ENCODE measurements around the gene CLDN7. TPM values are rescaled to one million over a fixed set of nuclear protein-coding genes. Genes with fewer than 3 reads are reported as not detected.

Gene CLDN7
- total RNA-seq, 1 experiment from 2014 or later: 286 TPM

GRCh38 chr17:7219229-7219811, 43.0 kb downstream of the CLDN7 start:
- Histone ChIP-seq H3K9me2 (ENCODE audit: insufficient read depth) (no peaks in the 10 kb centered on the region), H2AFZ (ENCODE audit: low read depth, low read length, poor library complexity, severe bottlenecking) (no peak overlapping the region), H3K4me3 (replicated peaks in 1 of 2; ENCODE audit: low read depth in 1 of 2, low read length in 2 of 2) (peak overlapping the region; percentile 69 to 75), H3K79me2 (ENCODE audit: insufficient read depth, low read length) (peaks cover 30% of the 10 kb centered on the region), H3K9ac (ENCODE audit: low read length) (peak overlapping the region; percentile 95), H3K4me2 (ENCODE audit: low read length) (peak overlapping the region; percentile 96), H4K20me1 (ENCODE audit: insufficient read depth) (no peaks in the 10 kb centered on the region), H3K27me3 (ENCODE audit: insufficient read depth, low read length) (no peaks in the 10 kb centered on the region), H3K9me3 (ENCODE audit: control insufficient read depth in 1 of 2, insufficient read depth in 1 of 2, low read depth in 1 of 2, low read length in 2 of 2) (no peaks in the 10 kb centered on the region), H3K36me3 (ENCODE audit: control insufficient read depth in 1 of 2, insufficient read depth in 2 of 2, low read length in 2 of 2) (peaks cover 18 to 33% of the 10 kb centered on the region in 2 experiments; a peak in 3 of 4 replicates), H3K27ac (ENCODE audit: low read depth, low read length) (peak overlapping the region; percentile 99), H3K4me1 (ENCODE audit: control insufficient read depth in 1 of 2, insufficient read depth in 2 of 2, low read length in 2 of 2) (peaks cover 14 to 61% of the 10 kb centered on the region in 2 experiments; a peak in 3 of 4 replicates)
- intact Hi-C loops (cut with micrococcal nuclease): no loop called here
- no peak for DNase-seq (ENCODE audit: low read depth, low spot score)
- TF ChIP-seq EGR1 (IDR thresholded peaks at IDR 0.05; ENCODE audit: low read depth) (no peak), ZFX (IDR thresholded peaks at IDR 0.05) (0 out of 2 replicates have a peak, but pooled peaks have one; percentile 50)
- ChIA-PET CTCF (interaction anchor here (1.0 to 2.8 kb wide), 4 partner anchors 19 to 110 kb away, joined by 3 to 37 read pairs (median 13); partner anchors contain the start of genes NEURL4 and PHF23), POLR2A (interaction anchor here (0.6 to 3.2 kb wide), 10 partner anchors 15 to 365 kb away, joined by 3 to 19 read pairs (median 8); partner anchors contain the start of genes DVL2, GABARAP, MPDU1 and PHF23), RAD21 (ENCODE audit: low non-redundant PET in 1 of 2, low total read pairs in 2 of 2, uncharacterized antibody in 2 of 2, unreplicated experiment in 2 of 2) (no interaction called here)
- ATAC-seq: no peak
- BruUV-seq (replicated peaks): no TSS peak

GRCh38 chr17:7218758-7219157, 43.5 kb downstream of the CLDN7 start:
- ATAC-seq (no peak), DNase-seq (ENCODE audit: low read depth, low spot score) (no peak)
- Histone ChIP-seq H3K4me2 (ENCODE audit: low read length) (peak overlapping the region; percentile 96), H3K4me3 (replicated peaks in 1 of 2; ENCODE audit: low read depth in 1 of 2, low read length in 2 of 2) (no peak overlapping the region), H4K20me1 (ENCODE audit: insufficient read depth) (no peaks in the 10 kb centered on the region), H3K9ac (ENCODE audit: low read length) (no peak overlapping the region), H3K9me2 (ENCODE audit: insufficient read depth) (no peaks in the 10 kb centered on the region), H3K79me2 (ENCODE audit: insufficient read depth, low read length) (peaks cover 30% of the 10 kb centered on the region), H2AFZ (ENCODE audit: low read depth, low read length, poor library complexity, severe bottlenecking) (no peak overlapping the region), H3K27me3 (ENCODE audit: insufficient read depth, low read length) (no peaks in the 10 kb centered on the region), H3K27ac (ENCODE audit: low read depth, low read length) (peak overlapping the region; percentile 99), H3K36me3 (ENCODE audit: control insufficient read depth in 1 of 2, insufficient read depth in 2 of 2, low read length in 2 of 2) (peaks cover 13 to 28% of the 10 kb centered on the region in 2 experiments; a peak in 3 of 4 replicates), H3K9me3 (ENCODE audit: control insufficient read depth in 1 of 2, insufficient read depth in 1 of 2, low read depth in 1 of 2, low read length in 2 of 2) (no peaks in the 10 kb centered on the region), H3K4me1 (ENCODE audit: control insufficient read depth in 1 of 2, insufficient read depth in 2 of 2, low read length in 2 of 2) (peaks cover 14 to 67% of the 10 kb centered on the region in 2 experiments; a peak in 3 of 4 replicates)
- no TSS peak for BruUV-seq (replicated peaks)
- CTCF ChIA-PET: no interaction called here
- RAD21 ChIA-PET (ENCODE audit: low non-redundant PET in 1 of 2, low total read pairs in 2 of 2, uncharacterized antibody in 2 of 2, unreplicated experiment in 2 of 2): no interaction called here
- intact Hi-C loops (cut with micrococcal nuclease): no loop called here
- POLR2A ChIA-PET: interaction anchor here (1.4 to 3.2 kb wide), 5 partner anchors 16 to 111 kb away, joined by 7 to 19 read pairs (median 13); partner anchors contain the start of genes DVL2 and GABARAP
- TF ChIP-seq MAX (IDR thresholded peaks at IDR 0.05) (no peak), ZNF274 (IDR thresholded peaks at IDR 0.05; ENCODE audit: low read depth, low read length) (no peak), SIN3A (IDR thresholded peaks at IDR 0.05; ENCODE audit: low read depth) (no peak), SP1 (IDR thresholded peaks at IDR 0.05; ENCODE audit: low read depth) (no peak), TCF7L2 (IDR thresholded peaks at IDR 0.05; ENCODE audit: borderline replicate concordance, extremely low read depth, insufficient read depth, insufficient read length) (no peak), POLR2AphosphoS5 (IDR thresholded peaks at IDR 0.05; ENCODE audit: low read depth, low read length) (no peak), CBX3 (IDR thresholded peaks at IDR 0.05; ENCODE audit: low read depth) (no peak), RAD21 (IDR thresholded peaks at IDR 0.05; ENCODE audit: low read depth) (no peak), ZFX (IDR thresholded peaks at IDR 0.05) (no peak), EZH2 (IDR thresholded peaks at IDR 0.05) (no peak), CEBPB (IDR thresholded peaks at IDR 0.05; ENCODE audit: low read depth) (no peak), POLR2A (IDR thresholded peaks at IDR 0.05; ENCODE audit: borderline replicate concordance, extremely low read depth, insufficient read depth, insufficient read length) (no peak), EGR1 (IDR thresholded peaks at IDR 0.05; ENCODE audit: low read depth) (no peak), ELF1 (IDR thresholded peaks at IDR 0.05; ENCODE audit: borderline replicate concordance, low read depth) (no peak), FOSL1 (IDR thresholded peaks at IDR 0.05; ENCODE audit: low read depth) (no peak)
- TF ChIP-seq, protein P1, sequence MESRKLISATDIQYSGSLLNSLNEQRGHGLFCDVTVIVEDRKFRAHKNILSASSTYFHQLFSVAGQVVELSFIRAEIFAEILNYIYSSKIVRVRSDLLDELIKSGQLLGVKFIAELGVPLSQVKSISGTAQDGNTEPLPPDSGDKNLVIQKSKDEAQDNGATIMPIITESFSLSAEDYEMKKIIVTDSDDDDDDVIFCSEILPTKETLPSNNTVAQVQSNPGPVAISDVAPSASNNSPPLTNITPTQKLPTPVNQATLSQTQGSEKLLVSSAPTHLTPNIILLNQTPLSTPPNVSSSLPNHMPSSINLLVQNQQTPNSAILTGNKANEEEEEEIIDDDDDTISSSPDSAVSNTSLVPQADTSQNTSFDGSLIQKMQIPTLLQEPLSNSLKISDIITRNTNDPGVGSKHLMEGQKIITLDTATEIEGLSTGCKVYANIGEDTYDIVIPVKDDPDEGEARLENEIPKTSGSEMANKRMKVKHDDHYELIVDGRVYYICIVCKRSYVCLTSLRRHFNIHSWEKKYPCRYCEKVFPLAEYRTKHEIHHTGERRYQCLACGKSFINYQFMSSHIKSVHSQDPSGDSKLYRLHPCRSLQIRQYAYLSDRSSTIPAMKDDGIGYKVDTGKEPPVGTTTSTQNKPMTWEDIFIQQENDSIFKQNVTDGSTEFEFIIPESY (IDR thresholded peaks at IDR 0.05; ENCODE audit: extremely low read depth, insufficient replicate concordance, low read length): no peak

All from HCT116 (cell line).